HG03066 (cell line): ENCODE measurements around the gene AK9.

Experiments used
- ATAC-seq: cut with Tn5 transposase; IDR thresholded peaks from one replicate; pipeline ENCODE4 v1.9.1; 2021; ENCODE audit warnings: low read depth; ENCODE audit not compliant: unreplicated experiment

Gene AK9

DNA sequence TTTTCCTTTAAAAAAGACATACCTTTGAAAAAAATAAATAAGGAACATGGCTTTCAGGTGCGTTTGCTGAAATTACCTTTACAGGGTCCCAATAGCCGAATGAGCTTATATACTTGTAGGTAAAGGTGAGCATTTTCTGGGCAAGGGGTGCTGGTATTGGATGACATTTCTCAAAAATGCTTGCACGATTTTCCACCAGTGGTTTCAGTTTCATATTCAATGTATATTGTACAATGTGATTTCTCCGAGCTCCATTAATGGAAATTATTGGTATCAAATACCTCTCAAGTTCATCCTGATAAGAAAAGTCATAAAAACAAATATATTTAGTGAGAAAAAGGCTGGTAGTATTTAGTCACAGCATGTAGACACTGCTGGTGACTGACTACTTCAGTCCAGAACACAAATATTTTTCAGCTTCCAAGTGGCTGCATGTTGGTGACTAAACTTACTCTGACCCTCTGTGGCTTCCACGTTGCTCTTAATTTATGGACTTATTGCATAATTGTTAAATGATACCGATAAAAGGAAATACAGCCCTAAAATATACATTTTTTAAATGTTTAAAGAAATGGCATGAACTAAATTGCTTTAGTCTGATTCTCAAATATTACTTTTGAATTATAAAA is 175.1 kb downstream of the AK9 start:
- ATAC-seq, result no peak

DNA sequence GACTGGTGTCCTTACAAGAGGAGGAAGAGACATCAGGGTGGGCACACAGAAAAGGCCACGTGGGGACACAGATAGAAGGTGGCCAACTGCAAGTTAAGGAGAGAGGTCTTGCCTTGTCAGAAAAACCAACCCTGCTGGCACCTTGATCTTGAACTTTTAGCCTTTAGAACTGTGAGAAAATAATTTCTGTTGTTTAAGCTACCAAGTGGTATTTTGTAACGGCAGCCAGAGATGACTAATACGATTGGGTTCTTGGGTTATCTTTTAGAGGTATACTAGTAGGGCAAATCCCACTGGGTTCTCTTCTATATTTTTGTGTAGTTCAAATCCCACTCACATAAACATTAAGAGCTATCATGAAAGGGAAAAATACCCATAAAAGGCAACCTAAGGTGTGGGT is 176.1 kb downstream of the AK9 start:
- ATAC-seq, result no peak

DNA sequence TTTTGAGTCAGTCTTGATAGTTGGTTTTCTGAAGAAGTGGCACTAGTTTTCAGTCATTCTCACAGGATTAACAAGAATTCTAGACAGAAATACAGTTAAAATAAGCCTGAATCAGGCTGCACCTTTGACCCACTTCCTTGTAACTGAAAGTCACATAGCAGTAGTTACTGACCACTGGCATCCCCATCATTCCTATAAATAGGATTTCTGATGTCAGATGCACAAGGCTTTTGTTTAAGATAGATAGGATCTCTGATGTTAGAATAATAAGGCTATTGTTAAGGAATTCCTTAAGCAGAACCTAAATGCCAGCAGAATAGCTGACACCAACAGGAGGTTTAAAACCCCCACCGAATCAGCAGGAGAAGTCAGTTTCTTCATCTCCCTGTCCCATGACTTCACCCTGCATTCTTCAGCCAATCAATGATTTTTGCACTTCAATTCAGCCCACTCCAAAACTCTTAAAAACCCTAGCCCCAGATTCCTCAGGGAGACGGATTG is 177.4 kb downstream of the AK9 start:
- ATAC-seq, result no peak

DNA sequence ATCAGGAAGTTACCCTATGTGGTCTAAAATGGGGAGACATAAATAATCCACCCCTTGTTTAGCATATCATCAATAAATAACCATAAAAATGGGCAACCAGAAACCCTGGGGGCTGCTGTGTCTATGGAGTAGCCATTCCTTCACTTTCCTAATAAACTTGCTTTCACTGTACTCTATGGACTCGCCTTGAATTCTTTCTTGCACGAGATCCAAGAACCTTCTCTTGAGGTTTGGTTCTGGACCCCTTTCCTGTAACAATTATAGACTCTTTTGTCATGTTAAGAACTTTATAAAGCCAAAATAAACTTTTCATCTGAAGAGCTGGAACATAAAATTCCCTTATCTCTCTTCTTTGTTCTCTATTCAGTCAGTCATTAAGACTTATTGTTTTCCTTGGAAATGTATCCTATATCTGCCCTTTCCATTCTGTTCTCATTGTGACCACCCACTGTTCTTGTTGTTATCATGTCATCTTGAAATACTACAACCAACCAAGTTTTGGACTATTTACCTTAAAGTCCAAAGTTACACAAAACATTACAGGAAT is 178.7 kb downstream of the AK9 start:
- ATAC-seq, result no peak

DNA sequence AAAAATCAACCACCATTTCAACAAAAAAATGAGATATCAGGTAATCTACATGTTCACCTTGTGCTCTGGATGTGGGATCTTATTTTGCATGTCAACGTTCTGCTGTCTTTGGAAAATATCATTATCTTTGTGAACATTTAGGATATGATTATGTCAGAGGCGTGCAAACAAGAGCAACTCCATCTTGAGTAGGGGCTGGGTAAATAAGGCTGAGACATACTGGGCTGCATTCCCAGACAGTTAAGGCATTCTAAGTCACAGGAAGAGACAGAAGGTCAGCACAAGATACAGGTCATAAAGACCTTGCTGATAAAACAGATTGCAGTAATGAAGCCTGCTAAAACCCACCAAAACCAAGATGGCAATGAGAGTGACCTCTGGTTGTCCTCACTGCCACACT is 179.2 kb downstream of the AK9 start:
- ATAC-seq, result no peak

DNA sequence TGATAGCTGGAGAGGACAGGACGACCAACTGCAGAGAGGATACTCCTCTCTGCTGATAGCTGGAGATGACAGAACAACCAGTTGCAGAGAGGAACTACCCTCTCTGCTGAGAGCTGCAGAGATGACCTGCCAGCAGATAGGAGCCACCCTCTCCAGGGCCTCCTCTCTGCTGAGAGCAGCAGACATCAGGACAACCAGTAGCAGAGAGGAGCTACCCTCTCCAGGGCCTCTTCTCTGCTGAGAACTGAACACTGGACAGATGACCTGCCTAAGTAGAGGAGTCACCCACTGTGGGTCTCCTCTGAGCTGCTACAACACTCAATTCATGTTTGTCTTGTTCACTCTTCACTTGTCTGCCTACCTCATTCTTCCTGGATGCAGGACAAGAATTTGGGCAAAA is 180.6 kb downstream of the AK9 start:
- no peak for ATAC-seq

DNA sequence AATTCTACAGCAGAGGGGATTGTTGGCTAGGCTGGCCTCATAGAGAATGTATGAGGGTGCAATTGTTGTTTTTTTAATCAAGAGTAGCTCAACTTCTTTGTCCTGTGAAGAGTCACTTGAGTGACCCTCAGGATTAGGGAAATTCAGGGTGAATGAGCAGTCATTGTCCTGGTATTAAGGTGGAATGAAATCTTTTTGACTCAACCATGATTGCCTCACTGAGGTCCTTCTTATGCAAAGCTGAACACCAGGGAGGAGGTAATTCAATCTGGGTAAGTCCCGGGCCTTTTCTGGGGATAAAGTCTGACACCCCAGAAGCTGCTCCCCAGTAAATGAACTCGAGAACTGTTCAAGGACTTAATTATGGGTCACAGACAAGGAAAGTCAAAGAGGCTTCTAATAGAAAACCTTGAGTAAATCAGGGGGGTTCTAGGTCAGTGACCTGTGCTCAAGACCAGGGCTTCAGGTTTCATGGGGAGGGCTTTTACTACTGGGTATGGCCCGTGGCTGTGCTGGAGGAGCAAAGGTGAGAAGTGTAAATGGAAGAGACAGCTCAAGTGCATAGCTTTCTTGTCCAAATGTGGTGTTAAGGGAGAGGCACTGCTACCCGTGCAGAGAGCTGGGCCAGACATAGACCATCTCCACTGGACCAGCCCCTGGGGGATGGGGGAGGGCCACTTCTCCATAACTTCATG is 182.7 kb downstream of the AK9 start:
- no peak for ATAC-seq

DNA sequence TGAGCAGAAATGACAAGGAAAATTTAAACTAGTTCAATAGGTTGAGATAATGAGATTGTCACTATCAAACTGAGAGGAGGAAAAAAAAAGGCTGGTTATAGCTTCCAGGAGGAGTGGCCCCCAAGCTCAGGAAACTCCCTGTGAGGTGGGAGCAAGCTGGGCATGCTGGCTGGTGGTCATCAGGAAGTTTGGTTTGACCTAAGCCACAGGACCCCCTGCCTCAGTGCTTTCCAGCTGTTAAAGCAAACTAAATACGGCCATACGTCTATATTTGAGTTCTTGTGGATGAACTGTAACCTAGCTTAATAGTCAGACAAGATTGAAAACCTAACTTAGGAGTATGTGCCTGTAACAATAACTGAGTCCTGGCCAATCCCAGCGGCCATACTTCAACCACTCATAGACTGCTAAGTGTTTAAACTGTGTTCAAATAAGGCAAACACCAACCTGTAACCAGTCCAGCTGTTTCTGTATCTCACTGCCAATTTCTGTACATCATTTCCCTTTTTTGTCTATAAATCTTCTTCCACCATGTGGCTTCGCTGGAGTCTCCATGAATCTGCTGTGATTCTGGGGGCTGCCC is 183.4 kb downstream of the AK9 start:
- ATAC-seq, result no peak

DNA sequence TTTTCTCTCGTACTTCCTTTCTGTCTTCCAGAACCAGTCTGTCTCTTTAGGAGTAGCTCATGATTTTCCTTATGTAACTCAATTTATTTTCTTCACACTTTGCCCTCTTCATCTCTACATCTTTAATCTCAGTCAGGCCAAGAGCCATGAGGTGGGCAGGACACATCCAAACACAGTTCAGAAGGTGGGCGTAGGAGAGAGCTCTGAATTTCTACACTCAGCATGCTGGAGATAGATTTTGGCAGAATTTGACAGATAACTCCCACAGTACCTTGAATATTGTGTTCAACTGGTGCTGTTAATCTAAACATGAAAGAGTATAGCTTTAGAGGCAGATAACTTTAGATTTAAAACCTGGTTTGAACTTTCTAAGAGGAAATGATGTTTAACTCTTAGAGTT is 184.2 kb downstream of the AK9 start:
- no peak for ATAC-seq

DNA sequence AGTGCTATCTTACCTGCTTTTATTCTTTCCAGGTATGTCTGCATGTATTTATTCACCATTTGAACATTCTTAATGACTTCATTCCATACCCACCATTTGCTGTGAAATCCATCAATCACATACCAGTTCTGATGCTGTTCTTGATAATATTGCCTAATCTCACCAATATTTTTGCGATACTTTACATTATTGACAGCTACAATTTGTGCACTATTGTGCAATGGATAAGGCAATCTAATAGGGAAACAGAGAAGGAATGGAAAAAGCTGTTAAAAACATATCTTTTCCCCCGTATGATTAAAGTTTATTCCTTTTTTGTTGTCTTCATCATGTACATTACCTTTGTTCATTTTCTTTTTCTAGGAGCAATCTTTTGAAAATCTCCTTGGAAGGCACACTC is 184.7 kb downstream of the AK9 start:
- no peak for ATAC-seq

DNA sequence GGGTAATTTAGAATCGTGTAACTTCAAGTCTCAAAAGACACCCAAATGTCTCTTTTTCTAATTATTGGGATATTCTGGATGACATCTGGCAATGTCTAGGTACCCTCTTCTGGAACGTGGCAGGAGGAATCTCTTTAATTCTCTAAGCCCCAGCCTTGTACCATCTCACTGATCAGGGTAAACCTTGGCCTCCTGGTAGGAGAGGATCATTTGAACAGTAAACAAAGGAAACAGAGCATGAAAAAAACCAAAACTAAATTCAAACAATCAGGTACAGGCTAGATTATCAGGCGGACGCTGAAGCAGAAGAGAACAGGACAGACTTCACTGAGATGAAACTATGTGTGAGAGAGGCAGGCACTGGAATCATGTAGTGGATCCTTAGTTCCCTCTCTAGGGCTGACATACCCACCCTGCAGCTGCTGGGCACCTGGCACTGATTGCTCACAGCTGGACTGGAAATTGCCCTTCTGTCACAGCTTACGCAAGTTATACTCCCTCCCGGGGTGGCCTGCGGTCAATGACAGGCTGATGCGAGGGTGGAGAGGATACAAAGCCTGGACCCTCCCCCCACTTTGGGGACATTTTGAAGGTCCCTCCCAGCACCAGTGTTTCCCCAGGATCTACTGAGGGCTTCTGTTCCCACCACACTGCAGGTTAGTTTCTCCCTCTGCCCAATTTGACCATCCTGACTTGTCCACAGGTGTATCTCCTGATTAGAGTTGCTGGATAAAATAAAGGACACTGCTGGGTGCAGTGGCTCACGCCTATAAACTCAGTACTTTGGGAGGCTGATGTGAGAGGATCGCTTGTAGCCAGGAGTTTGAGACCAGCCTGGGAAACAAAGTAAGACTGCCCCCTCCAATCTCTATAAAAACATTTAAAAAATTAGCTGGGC is 187.4 kb downstream of the AK9 start:
- no peak for ATAC-seq

DNA sequence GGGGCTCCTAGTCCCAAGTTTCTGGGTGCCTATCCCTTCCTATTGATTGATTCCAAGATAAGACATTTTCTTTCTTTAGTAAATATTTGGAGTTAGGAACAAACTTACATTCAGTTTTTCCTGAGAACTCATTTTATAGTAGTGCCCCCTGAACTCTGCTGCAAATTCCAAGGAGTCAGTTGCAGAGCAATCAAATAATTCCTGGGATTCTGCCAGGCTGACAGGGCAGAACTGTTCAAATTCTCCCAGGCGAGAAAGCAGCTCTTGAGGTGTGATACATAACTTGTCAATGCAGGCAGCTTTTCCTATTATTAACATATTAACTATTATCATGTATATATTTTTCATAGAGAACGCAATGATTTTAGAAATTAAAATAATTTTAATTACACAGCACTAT is 192.1 kb downstream of the AK9 start:
- ATAC-seq, result no peak

DNA sequence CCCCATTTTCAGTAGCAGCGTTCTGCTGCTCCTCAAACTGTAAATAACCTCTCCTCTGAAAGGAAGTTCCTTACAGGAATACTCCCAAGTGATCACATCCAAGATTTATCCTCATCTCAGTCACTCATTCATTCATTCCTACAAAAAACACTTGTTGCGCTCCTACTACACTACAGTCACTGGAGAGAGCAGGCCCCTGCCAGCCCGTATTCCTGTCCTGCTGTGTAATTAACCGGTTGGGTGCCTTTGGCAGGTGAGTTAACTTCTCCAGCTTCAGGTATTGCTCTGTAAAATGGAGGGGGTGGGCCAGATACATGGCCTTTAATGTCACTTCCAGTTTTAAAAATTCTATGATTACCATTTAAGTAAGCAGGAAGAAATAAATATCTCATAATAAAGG is 192.9 kb downstream of the AK9 start:
- ATAC-seq, result no peak

DNA sequence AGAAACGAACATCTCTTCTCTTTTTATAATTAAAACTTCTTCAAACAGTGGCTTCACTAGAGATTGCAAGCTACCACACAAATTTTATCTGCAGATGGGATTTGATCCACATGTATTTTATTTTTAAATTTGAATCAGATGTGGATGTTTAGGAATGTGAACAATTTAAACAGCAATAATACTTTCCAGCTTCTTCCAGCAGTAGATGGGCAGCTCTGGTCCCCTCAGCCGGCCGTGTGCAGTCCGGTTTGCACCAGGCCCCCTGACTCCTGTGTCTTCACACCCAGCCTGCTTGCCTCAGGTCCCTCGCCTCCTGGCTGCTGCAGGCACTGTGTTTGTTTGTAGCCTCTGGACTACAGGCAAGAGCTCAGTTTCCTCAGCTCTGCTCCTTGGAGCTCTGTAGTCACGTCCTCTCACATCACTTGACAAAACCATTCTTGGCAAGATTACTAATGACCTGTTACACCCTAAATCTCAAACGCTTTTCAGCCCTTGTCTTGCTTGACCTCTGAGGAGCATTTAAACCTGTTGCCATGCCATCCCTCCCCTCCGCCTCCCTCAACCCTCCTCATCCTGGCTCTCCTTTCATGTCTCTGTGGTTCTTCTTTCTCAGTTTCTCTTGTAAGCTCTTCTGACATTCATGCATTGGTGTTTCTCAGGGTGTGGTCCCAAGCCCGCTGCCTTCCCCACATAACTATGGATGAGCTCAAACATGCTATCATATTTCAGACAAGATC is 194.8 kb downstream of the AK9 start:
- no peak for ATAC-seq

DNA sequence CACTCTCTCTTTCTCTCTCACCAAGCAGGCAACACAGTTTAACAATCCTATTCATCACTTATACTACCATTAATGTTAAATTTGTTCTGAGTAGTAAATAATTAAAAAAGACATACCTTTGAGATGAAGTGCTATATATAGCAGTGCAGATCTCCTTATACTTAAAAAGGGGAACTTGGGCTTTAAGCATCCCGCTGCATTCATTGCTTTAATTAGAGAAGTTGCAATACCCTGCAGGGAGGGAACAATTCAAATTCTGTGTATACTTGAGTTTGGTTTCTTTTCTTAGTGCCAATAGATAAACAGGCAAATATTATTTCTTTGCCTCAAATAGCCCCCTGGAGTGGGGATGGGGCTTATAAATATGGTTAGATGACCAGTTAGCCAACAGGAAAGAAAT is 197.1 kb downstream of the AK9 start:
- ATAC-seq, result no peak

DNA sequence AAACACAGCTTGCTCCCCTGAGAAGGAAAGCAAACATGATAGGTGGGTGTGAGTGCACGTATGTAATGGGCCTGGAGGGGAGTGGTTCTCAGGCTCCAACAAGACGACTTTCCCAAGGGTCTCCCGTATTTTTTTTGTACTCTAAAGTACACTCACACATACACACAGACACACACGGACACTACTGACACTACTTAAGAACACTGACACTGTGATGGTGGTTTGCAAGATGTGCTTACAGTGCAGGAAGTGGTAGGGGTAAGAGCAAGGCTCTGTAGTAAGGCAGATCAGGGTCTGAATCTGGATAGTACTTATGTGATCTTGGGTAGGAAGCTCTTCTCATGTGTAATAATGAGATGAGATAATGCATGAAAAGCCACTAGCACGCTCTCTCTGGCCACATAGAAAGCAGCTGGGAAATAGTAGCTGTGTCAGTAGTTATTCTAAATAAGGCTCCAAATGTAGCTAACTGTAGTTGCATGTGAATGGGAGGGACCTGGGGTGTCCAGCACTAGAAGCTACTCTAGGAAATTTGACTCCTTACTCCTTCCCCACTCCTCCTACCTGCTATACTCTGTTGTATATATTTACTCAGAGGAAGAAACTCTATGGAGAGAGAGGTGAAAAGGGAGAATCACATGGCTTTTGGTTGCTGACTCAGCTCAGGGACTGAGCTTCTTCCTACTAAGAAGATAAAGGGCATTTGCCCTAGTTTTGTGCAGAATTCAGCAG is 199.6 kb downstream of the AK9 start:
- ATAC-seq, result no peak

DNA sequence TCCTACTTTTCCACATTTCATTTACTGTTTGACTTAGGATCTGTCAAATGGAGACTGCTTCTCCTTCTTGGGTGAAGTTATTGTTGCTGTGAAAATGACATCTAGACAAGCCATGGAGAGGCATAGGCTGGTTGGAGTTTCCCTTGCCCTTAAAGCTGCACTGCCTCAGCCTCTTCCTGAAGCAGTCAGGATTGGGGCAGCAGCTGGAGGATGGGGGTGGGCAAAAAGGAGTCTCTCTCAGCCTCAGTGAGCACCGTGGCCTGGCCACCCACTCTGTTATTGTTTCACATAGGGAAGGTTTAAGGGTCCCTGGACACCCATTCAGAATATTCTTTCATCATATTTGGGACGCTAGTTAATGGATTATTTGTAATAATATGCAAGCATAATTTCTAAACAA is 200.3 kb downstream of the AK9 start:
- ATAC-seq, result no peak

DNA sequence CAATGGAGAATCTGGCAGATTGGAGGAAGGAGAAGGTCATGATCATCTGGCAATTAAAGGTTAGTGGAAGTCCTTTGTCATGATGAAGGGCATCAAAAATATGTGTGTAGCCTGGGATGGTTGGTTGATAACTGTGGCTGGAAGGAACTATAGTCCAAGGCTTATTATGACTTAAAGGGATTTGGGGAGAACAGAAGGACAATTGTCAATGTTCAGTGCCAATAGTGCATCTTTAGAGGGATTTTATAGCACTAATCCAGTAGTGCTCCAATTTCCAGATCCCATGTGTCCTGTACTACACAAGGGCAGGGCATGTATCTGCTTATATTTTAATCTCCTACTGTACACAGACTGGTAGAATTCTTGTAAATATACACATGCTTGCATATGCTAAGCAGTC is 203.0 kb downstream of the AK9 start:
- ATAC-seq, result no peak

DNA sequence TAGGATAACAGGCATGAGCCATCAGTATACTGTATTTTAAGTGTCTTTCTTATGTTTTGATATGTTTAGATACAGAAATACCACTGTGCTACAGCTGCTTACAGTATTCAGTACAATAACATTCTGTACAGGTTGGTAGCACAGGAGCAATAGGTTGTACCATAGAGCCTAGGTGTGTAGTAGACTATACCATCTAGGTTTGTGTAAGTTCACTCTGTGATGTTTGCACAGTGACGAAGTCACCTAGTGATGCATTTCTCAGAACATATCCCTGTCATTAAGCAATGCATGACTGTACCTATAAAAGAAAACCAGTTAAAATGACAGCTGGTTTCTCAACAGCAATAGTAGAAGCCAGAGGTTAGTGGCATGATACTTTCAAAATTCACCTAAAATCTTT is 204.9 kb downstream of the AK9 start:
- no peak for ATAC-seq
